GOT3 (cell line): ENCODE data around the gene GBGT1.

Source experiments
- DNase-seq: peaks from one replicate; lab custom pipeline; 2025; ENCODE audit warnings: mixed read lengths; lab: John Stamatoyannopoulos, UW

Gene GBGT1

DNA sequence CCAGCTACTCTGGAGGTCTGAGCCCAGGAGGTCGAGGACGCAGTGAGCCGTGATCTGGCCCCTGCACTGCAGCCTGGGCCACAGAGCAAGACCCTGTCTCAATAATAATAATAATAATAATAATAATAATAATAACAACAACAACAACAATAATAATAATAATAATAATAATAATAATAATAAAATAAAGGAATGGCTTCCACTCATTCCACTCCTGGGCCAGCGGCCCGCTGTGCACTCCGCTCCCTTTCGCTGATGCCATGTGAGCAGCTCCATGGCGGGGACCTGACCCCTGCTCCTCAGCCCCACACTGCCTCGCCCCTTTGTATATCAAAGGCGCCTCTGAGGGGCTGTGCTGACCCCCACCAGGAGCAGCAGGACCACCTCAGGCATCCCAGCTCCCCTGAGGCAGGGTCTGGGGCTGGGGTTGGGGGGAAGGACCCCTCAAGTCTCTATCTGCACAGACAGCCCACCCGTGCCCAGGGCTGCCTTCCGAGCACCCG lies 20.0 kb downstream of the GBGT1 start:
- DNase-seq, result no peak

- no peak for DNase-seq
Observed at GRCh38 chr9:133142684-133143622, 20.8 kb downstream of the GBGT1 start.

DNA sequence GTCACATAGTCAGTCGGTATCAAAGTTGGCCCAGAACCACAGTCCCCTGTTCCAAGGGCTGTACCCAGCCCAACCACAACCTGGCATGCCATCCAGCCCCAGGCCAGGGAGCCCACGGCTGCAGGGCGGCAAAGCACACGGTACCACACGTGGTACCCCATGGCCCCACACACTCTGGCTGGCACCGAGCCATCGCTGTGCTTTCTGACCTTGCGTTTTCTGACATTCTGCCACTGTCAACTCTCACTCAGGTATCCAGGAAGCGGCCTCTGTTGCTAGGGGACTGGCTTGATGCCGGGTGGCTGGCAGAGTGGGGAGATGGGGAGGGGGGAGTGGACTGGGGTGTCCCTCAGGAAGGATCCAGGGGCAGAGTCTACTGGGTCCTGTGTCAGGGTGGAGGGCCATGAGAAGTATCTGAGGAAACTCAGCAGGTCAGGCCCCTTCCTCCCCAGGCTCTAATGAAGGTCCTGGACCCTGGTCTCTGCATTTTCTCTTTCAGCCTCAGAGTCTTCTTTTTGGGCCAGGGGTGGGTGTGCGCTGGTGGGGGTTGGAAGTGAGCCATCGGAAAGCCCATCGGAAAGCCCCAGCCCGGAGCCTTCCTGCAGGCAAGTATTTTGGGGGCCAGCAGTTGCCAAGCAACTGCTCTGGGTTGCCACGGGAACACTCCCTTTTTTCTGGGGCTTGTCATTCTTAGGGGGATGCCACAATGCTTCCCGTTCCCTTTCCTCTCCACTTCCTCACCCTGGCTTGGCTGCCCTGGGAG lies 21.7 kb downstream of the GBGT1 start:
- DNase-seq, result no peak

DNA sequence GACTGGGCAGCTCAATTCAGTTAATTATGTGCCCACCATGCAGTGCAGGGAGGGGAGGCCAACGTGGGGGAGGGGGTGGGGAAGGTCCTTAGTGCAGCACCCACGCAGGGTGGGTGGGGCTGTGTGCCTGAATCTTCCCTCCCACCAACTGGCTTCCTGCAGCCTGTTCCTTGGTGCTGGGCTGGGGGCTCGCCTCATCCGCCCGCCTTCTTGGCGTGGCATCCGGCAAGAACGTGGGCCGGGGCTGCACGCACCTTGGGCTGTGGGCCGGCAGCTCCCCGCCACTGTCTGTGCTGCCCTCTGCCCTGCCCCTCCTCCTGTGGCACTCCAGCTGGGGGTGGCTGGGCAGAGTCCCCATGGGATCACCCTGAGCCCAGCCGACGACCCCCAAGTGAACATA lies 23.1 kb downstream of the GBGT1 start:
- no peak for DNase-seq

GRCh38 chr9:133140174-133140505 lies 23.6 kb downstream of the GBGT1 start:
- DNase-seq, result no peak

GRCh38 chr9:133139246-133140173 lies 24.2 kb downstream of the GBGT1 start:
- DNase-seq, result no peak

- DNase-seq, result no peak
Observed at GRCh38 chr9:133137451-133138231, 26.1 kb downstream of the GBGT1 start.

GRCh38 chr9:133135146-133135745 lies 28.5 kb downstream of the GBGT1 start:
- peak; percentile 66 for DNase-seq

DNA sequence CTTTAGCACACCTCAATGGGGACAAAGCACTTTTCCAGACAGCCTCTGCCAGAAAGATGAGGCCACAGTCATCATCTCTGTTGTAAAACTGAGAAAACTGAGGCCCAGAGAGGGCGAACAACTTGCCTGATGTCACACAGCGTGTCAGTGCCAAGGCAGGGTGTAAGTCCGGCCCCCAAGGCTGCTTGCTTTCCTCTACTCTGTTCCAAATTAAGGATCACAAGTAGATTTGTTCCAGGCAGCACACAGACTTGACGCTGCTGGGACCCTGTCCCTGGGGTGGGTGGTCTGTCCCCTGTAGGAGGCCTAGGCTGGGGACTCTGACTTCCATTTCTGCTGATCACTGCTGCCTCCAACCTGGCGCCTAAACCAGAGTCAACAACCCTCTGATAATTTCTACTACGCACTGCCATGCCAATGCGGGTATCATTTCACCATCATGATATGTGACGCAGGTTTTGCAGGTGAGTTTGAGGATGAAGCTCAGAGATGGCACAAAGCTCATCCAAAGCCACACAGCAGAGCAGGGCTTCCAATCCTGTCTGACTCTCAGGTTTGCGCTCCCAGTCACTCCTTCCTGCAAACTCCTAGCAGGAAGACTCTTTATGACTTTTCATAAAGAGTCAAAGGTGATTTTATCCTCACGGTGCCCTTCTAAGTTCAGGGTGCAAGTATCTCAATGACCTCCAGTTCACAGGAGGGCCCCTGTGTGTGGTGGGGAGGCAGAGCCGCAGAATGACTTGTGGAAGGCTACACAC lies 29.1 kb downstream of the GBGT1 start:
- DNase-seq, result no peak

- peak; percentile 65 for DNase-seq
Observed at GRCh38 chr9:133133681-133134387, 29.9 kb downstream of the GBGT1 start.

DNA sequence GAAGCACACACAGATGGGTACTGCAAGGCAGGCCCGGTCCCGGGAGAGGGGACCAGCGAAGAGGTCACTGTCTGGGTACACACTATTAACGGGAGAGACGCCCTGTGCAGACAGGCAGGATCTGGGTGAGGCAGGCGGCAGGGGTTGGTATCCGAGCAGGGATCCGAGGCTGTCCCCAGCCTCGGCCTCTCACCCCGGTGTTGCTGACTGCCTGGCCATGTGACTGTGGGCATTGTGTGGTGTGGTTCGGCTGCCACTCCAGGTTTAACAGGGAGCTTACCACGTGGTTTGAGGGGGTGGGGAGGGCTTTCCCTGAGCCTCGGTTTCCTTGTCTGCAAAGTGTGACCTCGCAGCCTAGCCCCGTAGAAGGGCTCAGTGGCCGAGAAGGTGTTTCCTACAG lies 31.5 kb downstream of the GBGT1 start:
- DNase-seq, result no peak

DNA sequence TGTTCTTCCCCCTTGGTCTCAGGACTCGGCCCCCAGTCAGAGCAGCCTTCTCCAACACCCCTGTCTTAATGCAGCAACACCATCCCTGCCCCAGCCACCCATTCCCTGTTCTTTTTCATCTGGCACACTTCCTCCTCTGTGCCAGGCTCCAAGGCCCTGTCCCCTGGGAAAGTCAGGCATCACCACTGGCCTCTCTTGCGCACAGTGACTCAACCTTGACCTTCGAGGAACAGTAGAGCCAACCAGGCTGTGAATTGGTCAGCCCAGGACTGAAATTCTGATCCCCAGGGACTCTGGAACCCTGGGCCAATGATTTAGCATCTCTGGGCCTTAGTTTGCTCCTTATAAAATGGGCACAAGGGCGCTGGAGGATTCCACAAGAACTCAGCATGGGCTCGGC lies 32.2 kb downstream of the GBGT1 start:
- no peak for DNase-seq

GRCh38 chr9:133130685-133131244 lies 32.9 kb downstream of the GBGT1 start:
- no peak for DNase-seq

GRCh38 chr9:133129001-133129795 lies 34.5 kb downstream of the GBGT1 start:
- DNase-seq, result no peak

GRCh38 chr9:133128152-133128551 lies 35.6 kb downstream of the GBGT1 start:
- no peak for DNase-seq

DNA sequence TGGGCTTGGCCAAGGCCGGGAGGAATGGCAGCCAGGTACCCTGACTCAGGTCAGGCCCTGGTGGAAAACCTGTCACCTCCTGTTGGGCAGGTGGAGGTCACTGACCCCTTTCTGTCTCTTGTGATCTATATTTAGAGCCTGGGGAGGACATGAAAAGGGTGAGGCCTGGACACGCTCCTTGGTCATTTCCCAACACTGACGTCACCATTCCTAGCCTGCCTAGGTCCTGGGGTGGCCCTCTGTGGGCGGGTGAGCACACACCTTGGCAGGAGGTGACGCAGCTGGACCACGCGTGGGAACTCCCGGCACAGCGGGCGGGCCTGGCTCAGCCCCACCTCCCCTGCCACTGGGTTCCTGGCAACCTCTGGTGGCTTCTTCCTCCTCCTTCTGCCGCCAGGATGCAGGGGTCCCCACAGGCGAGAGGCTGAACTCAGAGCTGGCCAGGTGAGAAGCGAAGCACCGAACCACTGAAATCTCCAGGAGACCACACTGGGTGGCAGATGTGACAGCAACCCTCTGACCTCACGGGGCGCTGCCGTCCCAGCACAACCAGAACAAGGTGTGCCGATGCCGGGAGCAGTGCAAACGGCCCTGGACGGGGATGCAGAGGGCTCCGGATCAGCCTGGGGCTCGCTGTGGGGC lies 36.3 kb downstream of the GBGT1 start:
- no peak for DNase-seq

DNA sequence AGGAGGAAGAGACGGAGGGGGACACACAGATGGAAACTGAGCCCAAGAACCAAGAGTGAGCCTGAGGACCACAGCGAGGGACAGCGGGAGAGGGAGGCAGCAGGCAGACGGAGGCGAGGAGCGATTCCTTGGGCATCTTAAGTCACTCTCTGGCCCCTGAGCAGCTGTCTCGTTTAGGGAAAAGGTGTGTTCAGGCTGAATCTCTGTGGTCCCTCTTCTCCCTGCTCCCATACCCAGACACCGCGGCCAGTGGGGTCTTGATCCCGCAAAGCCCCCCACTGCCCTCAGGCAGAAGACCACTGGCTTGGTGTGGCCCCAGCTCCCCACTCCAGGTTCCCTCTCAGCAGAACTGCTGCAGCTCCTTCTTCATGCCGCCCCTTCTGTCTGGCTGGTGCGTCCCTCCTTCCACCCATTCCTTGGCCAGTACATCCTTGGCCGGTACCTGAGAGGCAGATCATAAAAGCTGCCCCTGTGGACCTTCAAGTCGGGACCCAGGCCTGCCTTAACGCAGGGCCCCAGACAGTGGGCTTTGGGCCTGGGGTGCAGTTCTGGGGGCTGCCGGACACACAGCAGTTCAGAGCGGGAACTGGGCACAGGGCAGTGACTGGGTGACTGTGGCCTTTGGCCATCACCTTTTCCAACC lies 36.9 kb downstream of the GBGT1 start:
- DNase-seq, result no peak
